HTR-8/SVneo (cell line): Measurements from ENCODE around the gene GLIS1.

ENCODE experiments used
- DNase-seq: peaks from one replicate; pipeline ENCODE4 v3.0.0; 2011; ENCODE audit warnings: low spot score, mixed read lengths; ENCODE audit not compliant: insufficient read length
- FAIRE-seq: peaks from 2 replicates; lab custom pipeline; 2011; peaks lifted over from hg19 to GRCh38; lab: Jason Lieb, UNC

The GLIS1 gene

GRCh38 chr1:53642215-53642555 is 96.8 kb downstream of the GLIS1 start:
- FAIRE-seq (no peak), DNase-seq (no peak)

DNA sequence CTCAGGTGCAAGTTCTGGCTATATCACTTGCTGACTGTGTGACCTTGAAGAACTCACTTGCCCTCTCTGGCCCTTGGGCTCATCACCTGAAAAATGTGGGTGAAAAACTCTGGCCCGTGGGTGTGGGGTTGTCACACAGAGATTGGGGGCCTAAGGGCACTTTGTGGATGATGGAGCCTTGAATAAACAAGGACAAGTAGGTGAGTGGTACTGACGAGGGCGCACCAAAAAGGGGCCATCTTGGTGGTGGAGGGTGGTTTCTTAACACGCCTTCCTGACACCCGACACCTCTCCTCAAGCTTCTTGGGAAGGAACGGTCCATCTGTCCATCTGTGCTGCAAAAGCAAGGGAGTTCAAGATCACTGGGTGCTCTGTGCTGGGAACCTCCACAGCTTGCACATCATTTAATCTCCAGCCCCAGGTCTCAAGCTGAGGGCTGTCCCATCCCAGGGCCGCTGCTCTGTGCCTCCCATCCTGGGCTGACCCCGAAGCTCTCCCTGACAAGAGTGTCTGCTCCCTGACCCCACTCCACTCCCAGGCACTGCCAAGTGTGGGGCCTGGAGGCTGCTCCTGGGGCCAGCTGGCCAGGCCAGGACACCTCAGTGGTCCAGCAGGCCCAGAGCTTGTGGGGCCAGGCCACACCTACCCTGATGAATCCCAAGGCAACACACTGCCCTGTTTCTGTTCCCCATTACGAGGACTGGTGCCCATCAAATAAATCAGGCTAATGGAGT is 97.3 kb downstream of the GLIS1 start:
- DNase-seq = no peak
- no peak for FAIRE-seq

GRCh38 chr1:53640701-53641075 is 98.3 kb downstream of the GLIS1 start:
- DNase-seq (no peak), FAIRE-seq (no peak)

GRCh38 chr1:53639996-53640700 is 98.8 kb downstream of the GLIS1 start:
- DNase-seq (no peak), FAIRE-seq (no peak)

DNA sequence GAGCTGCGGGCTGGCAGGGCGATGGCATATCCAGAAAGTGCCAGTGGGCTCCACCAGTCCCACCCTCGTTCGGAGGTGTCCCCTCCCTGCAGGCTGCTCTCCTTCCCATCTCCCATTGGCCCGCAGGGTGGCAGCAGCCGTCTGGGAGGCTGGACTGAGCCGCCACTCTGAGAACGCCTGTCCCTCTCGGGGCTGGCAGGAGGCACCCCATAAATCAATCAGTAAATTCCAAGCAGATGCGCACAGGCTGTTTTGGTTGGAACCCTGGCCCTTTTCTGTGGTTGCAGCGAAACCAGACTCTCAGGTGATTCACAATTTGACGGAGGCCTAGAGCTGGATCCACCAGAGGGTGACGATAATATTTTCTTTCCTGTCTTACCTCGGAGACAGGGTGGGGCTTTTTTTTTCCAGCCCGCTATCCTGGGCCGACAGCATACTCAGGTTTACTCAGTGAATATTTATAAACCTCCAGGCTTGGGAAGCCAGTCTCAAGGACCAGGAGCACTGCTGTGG is 99.7 kb downstream of the GLIS1 start:
- peak; percentile 69 for DNase-seq
- FAIRE-seq = no peak

GRCh38 chr1:53638360-53639035 is 100.5 kb downstream of the GLIS1 start:
- no peak for FAIRE-seq
- no peak for DNase-seq

- FAIRE-seq = no peak
- DNase-seq = no peak
These were observed 101.2 kb downstream of the GLIS1 start for GRCh38 chr1:53637511-53638359.

- no peak for FAIRE-seq
- no peak for DNase-seq
These were observed 102.3 kb downstream of the GLIS1 start for GRCh38 chr1:53636621-53637171.

- no peak for FAIRE-seq
These were observed 104.4 kb downstream of the GLIS1 start for GRCh38 chr1:53634571-53634979.

GRCh38 chr1:53633073-53633704 is 105.8 kb downstream of the GLIS1 start:
- FAIRE-seq (no peak), DNase-seq (no peak)

More at GRCh38 chr1:53634571-53634979, 104.4 kb downstream of the GLIS1 start:
- no peak for DNase-seq

DNA sequence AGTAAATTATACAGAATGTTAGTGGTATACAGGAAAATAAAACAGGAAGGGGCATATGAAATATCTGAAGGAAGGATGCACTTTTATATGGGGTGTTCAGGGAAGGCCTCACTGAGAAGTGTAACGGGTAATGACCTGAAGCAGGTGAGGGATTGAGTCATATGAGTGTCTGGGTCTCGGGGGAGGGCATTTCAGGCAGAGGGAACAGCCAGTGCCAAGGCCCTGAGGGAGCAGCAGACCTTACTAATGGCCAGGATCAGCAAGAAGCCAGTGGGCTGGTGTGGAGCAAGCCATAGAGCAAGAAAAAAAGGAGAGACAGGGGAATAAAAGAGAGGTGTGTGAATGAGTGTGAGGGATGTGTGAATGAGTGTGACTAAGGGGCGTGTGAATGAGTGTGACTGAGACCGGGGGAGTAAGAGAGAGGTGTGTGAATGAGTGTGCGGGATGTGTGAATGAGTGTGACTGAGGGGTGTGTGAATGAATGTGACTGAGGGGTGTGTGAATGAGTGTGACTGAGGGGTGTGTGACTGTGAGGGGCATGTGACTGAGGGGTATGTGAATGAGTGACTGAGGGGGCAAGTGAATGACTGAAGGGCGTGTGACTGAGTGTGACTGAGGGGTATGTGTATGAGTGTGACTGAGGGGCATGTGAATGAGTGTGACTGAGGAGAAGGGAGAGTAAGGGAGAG is 107.2 kb downstream of the GLIS1 start:
- no peak for DNase-seq
- FAIRE-seq = peak; percentile 52

DNA sequence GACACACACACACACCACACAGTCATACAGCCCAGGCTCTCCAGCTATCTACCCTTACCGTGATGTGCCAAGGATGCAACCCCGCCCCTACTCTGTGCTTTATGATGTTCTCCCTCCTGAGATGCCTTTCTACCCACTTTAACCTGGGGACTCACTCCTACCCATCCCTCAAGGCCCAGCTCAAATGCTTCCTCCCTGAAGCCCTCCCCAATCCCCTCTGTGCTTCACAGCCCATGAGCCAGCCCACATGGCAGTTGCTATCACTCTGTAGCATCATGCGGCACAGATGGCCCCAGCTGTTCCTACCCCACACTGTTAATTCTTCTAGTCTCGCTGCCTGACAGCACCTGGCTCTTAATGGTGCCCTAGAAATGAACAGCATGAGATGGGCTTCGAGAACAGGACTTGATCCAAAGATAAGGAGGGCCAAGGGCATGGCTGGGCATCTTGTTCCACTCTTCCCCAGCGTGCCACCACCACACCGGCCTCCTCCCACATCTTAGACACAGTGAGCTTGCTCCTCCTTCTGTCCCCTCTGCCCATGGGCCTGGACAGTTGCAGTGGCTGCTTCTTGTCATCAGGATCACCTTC is 109.8 kb downstream of the GLIS1 start:
- DNase-seq = no peak
- no peak for FAIRE-seq

DNA sequence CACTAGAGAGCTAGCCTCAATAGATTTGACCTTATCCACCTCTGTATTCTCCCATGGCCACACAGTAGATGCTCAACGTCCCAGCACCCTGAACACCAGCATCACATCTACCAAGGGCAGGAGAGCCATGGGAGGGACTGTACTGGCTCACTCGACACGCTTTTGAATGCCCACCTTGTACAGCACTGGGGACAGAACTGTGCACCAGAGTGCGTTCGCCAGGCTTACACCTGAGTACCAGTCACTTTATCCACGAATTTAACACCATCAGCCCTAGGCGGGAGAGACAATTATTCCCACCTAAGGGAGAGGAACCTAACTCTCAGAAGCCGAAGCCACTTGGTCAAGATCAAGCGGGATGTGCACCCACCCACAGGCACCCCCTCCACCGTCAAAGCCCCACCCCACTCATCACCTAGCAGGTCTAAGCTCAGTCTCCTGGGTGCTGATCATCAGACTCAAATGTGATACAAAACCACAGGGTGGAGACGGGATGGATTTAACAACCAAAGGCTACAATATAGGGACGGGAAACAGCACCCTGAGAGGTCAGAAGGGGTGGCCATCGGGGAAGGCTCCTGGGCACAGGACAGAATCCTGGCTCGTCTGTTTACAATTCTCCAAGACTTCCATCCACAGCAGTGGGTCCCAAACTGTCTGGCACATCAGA is 110.5 kb downstream of the GLIS1 start:
- DNase-seq = no peak
- FAIRE-seq = peak; percentile 16

DNA sequence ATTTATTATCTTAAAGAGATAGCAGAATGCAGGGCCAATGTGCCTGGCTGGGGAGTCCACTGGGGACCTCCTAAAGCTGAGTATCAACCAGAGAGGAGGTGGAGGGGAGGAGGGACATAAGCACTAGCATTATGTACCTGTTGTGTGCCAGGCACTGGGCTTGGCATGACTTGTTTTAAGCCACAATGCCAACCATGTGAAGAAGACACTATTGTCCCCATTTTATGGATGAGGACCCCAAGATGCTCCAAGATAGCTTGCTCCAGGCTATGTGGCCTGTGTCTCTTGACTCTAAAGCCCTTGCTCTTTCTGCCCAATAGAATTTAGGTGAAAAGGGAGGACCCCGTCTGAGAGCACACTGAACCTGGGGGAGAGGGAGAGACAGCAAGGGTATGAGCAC is 111.3 kb downstream of the GLIS1 start:
- FAIRE-seq (no peak), DNase-seq (no peak)

DNA sequence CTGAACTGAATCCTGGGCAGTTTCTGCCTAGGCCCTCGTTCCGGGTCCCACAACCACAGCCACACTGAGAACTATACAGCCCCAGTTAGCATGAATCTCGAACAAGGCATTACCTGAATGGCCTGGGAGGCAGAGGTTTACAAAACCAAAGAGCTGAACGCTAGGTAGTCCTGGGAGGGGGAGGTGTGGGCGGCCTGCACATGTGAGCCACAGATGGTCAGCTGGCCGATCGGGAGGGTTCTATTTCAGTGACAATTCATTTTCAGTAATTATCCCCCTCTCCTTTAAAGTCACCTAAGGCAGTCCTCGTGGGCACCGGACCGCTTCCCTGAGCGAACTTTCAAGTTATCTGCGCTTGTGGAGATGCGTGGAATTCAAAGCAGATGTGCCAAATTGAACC is 111.9 kb downstream of the GLIS1 start:
- DNase-seq (no peak), FAIRE-seq (no peak)

DNA sequence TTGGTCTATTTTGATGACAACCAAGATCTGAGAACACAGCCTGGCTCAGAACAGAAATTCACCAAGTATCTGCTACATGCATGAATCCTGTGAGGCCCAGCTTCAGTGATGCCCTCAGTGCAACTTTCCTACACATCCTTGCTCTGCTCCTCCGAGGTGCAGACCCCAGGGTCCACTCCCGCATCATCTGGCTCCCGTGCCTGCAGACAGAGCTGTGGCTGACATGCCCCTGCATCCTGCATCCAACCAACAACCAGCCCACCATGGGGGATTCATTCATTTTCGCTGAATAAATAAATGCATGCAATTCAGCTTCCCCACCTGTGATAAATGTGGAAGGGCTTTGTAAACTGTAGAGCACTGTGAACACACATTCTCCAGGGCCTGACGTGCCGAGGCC is 112.3 kb downstream of the GLIS1 start:
- DNase-seq (no peak), FAIRE-seq (no peak)

DNA sequence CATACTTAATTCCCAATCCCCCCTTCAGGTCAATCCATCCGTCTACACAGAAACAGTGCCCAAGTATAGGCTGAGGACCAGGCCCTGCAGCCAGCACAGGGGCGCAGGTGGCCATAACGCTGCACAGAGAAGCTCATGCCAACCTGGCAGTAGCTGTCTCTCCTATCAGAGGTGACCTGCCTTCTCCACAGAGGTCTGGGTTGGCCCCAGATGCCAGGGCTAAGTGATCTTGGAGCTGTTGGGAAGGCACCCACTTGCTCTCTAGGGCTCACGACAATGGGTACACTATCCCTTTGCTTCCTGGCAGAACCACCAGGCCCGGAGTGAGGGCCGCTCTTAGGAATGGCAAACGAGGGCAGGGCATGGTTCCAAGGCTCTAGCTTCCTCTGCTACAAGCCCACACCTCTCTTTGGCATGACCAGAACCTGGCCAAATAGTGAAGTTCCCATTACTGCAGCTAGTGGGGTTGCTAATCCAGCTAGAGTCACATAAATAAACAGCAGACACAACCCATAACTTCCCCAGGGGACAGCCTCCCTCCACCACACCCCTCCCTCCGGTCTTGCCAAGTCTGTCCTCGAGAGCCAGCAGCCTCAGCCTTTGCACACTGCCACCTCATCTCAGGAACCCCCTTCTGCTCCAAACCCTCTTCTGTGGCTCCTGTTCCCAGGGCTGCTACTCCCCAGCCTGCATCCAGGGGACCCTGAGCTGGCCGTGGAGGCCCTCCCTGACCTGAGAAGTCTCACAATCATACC is 113.0 kb downstream of the GLIS1 start:
- no peak for FAIRE-seq
- DNase-seq = no peak
